ENCODE data around the gene CKAP5.

The CKAP5 gene

DNA sequence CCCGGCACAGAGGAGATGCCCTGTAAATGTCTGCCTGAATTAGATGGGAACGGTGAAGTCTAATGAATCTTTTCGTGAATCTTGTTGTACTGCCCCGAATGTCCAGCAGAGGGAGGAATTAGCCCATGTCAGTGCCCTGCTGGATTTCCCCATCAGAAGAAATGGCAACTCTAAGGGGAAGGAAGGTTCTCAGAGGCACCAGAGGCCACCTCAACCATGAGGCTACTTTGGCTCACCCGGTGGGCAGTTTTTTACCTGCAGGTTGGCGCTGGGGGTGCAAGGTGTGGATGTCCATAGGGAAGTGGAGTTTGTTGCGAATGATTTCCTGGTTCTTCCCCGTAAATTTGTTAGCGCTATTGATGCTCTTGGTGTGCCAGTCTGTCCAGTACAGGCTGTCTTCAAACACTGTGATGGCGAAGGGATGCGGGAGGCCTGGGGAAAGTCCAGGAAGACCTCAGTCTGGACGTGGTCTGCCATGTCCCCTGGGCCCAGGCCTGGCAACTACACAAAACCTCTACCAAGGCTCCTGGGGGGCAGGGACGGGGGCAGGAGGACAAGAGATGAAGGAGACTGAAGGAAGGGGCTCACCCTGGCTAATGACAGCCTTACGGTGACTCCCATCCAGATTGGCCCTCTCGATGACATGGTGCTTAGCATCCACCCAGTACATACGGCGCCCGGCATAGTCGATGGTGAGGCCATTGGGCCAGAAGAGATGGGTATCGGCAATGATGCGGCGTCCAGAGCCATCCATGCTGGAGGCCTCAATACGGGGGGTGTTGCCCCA is 43.8 kb upstream of the CKAP5 start:
- H3K27ac ChIP-seq, result no peak overlapping the region
- TF ChIP-seq, protein P1, sequence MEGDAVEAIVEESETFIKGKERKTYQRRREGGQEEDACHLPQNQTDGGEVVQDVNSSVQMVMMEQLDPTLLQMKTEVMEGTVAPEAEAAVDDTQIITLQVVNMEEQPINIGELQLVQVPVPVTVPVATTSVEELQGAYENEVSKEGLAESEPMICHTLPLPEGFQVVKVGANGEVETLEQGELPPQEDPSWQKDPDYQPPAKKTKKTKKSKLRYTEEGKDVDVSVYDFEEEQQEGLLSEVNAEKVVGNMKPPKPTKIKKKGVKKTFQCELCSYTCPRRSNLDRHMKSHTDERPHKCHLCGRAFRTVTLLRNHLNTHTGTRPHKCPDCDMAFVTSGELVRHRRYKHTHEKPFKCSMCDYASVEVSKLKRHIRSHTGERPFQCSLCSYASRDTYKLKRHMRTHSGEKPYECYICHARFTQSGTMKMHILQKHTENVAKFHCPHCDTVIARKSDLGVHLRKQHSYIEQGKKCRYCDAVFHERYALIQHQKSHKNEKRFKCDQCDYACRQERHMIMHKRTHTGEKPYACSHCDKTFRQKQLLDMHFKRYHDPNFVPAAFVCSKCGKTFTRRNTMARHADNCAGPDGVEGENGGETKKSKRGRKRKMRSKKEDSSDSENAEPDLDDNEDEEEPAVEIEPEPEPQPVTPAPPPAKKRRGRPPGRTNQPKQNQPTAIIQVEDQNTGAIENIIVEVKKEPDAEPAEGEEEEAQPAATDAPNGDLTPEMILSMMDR (conservative IDR thresholded peaks at IDR 0.05), result peak; percentile 92

GRCh38 chr11:46889251-46889650 is 43.2 kb upstream of the CKAP5 start:
- TF ChIP-seq, protein P1 (conservative IDR thresholded peaks at IDR 0.05), result no peak
- no peak overlapping the region for H3K27ac ChIP-seq

DNA sequence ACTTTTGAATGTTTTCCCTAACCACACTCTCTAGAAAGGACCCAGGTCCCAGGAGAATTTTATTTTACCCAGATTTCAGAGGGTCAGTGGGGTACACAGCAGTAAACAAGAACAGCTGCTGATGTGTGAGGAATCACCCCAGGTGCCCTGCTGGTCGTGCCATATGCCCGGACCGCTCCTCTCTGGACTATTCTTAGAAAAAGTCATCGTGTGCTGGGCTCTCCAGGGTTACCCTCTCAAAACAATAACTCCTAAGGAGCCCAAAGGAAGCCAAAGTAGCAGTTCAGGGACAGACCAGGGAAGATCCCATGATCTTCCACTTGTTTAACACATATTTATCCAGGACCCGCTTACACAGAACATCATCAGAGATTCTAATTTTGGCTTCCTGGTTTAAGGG is 42.6 kb upstream of the CKAP5 start:
- TF ChIP-seq, protein P1 (conservative IDR thresholded peaks at IDR 0.05), result no peak
- no peak overlapping the region for H3K27ac ChIP-seq

GRCh38 chr11:46886211-46886610 is 40.1 kb upstream of the CKAP5 start:
- TF ChIP-seq, protein P1 (conservative IDR thresholded peaks at IDR 0.05), result no peak
- no peak overlapping the region for H3K27ac ChIP-seq

DNA sequence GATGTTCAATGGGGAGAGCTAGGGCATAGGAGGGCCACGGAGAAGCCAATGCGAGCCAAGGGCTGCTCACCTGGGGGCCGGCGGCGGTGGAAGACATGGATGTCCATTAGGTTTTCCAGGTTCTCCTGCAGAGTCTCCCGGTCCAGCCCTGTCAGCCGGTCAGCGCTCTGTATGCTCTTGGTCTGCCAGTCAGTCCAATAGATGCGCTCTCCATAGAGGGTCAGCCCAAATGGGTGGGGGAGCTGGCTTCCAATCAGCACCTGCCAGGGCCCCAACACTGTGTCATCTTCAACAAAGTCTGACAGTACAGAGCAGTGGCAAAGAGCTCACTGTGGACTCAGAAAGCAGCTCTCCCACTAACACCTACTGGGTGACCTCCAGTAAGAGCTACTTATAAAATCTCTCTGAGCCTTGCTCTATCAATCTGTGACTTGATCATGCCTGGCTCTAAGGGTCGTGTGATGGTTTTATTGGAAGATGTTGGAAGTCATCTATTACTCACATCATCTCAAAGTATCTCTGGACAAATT is 33.0 kb upstream of the CKAP5 start:
- TF ChIP-seq, protein P1 (conservative IDR thresholded peaks at IDR 0.05), result no peak
- no peak overlapping the region for H3K27ac ChIP-seq

GRCh38 chr11:46877580-46877979 is 31.5 kb upstream of the CKAP5 start:
- no peak overlapping the region for H3K27ac ChIP-seq
- TF ChIP-seq, protein P1 (conservative IDR thresholded peaks at IDR 0.05), result no peak

GRCh38 chr11:46876471-46876870 is 30.4 kb upstream of the CKAP5 start:
- TF ChIP-seq, protein P1 (conservative IDR thresholded peaks at IDR 0.05), result no peak
- H3K27ac ChIP-seq, result no peak overlapping the region
